Small intestine (tissue), 7 donors: ENCODE measurements around the gene LDLRAP1. TPM values are rescaled to one million over a fixed set of nuclear protein-coding genes. Genes with fewer than 3 reads are reported as not detected.

Experiments used
- DNase-seq, 2 donors: peaks; one replicate each; pipeline versions ENCODE4 v3.0.0 to v3.0.0-alpha.2; 2013
- FAIRE-seq: peaks from 2 replicates; lab custom pipeline; 2012; peaks lifted over from hg19 to GRCh38; lab: Jason Lieb, UNC
- H3K27ac ChIP-seq, 3 donors: one replicate each; pipeline ENCODE4 v1.5.1; 2013; ENCODE audit warnings: low read length in 2 of 3, mild to moderate bottlenecking in 2 of 3, control low read depth in 1 of 3, inconsistent platforms in 1 of 3, low read depth in 1 of 3, moderate library complexity in 1 of 3
- H3K27me3 ChIP-seq, 3 donors: one replicate each; pipeline ENCODE4 v1.6.1; 2013; ENCODE audit warnings: low read length in 3 of 3, inconsistent platforms in 1 of 3; ENCODE audit not compliant: control insufficient read depth in 3 of 3, insufficient read depth in 3 of 3
- H3K36me3 ChIP-seq, 3 donors: one replicate each; pipeline ENCODE4 v1.6.1; 2013; ENCODE audit warnings: low read length in 3 of 3, inconsistent platforms in 1 of 3, low read depth in 1 of 3, mild to moderate bottlenecking in 1 of 3, moderate library complexity in 1 of 3; ENCODE audit not compliant: control insufficient read depth in 3 of 3, insufficient read depth in 2 of 3
- H3K4me1 ChIP-seq, 3 donors: one replicate each; pipeline ENCODE4 v1.6.1; 2013; ENCODE audit warnings: low read length in 2 of 3, inconsistent platforms in 1 of 3, low read depth in 1 of 3, mild to moderate bottlenecking in 1 of 3, moderate library complexity in 1 of 3; ENCODE audit not compliant: control insufficient read depth in 3 of 3, insufficient read depth in 2 of 3
- H3K4me3 ChIP-seq, 3 donors: one replicate each; pipeline ENCODE4 v1.5.1; 2013; ENCODE audit warnings: low read length in 3 of 3, control low read depth in 1 of 3, inconsistent platforms in 1 of 3, low read depth in 1 of 3, mild to moderate bottlenecking in 1 of 3, moderate library complexity in 1 of 3
- H3K9me3 ChIP-seq, 2 donors: one replicate each; pipeline ENCODE4 v1.6.1; 2013; ENCODE audit warnings: low read depth in 1 of 2, low read length in 1 of 2; ENCODE audit not compliant: control insufficient read depth in 2 of 2, insufficient read depth in 1 of 2
- WGBS, 3 donors: extraction: QIAGEN DNeasy Blood & Tissue Kit; methylation state at CpG; one replicate each; pipeline ENCODE4 v1.1.7; 2013; 5-methylcytosine and 5-hydroxymethylcytosine counted together
- polyA plus RNA-seq, 4 donors: library from polyadenylated mRNA; stranded (reverse) in 3 of 4; unstranded in 1 of 4; fragments of 200-250 nt in 3 of 4; fragments of 120-200 nt in 1 of 4; gene quantifications; one replicate each; pipeline versions ENCODE4 v1.2.1 to v1.2.3, GENCODE V29; 2013
- donor health status: healthy with polysubstance abuse.
- donor health status: control.
- donor health status: control.
- donor health status: Bipolar disorder and iron deficiency.
- donor health status: healthy.

Gene LDLRAP1
- polyA plus RNA-seq, 4 donors: 9.5 to 23.3 (median 15.6) TPM

DNA sequence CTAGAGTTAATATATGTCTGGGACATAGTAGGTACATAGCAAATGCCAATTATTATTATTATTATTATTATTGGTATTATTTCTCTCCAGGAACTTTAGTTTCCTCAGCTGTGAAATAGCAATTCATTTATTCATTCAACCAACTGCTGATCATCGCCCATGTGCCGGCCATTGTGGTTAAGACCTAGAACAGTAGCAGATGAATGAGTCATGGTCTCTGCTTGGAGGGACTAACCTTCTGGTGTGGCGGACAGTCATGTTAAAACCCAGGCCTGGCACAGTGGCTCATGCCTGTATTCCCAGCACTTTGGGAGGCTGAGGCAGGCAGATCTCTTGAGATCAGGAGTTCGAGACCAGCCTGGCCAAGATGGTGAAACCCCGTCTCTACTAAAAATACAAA lies 23.8 kb upstream of the LDLRAP1 start:
- no peak overlapping the region for H3K27ac ChIP-seq
- 78 to 86% (median 78%) methylated on average over 5 of the region's 5 CpGs for WGBS, 3 donors
- H3K4me1 ChIP-seq: no peaks in the 10 kb centered on the region
- H3K36me3 ChIP-seq: no peaks in the 10 kb centered on the region
- FAIRE-seq: no peak
- H3K4me3 ChIP-seq: no peak overlapping the region
- H3K27me3 ChIP-seq: no peaks in the 10 kb centered on the region
- DNase-seq: no peak
- peaks cover 0 to under 1% of the 10 kb centered on the region in 2 donors for H3K9me3 ChIP-seq

DNA sequence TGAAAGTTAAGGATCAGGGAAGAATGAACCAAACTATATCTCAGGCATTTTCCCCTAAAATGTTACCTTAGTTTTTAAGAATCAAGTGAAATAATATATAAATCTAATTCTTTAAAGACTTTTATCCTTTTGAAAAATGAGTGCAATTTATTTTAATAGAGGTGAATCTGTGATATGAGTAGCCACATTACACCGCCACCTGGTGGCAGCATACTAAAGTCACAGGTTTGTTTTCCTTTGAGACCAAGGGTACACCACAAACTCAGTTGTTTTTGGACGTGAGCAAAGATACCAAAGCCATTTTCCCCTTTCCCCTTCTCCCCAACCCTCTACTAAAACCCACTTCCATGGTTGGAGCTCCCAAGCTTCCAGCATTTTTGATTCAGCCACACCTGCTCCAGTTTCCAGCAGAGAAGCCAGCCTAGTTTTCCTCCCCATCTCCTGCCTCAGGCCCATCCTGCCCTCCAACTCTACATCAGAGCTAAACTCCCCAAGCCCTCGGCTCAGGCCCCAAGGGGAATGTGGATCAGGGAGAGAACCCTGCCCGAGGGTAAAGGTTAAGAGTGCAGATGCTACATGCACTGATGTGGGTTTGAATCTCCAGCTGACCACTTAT lies 22.9 kb upstream of the LDLRAP1 start:
- no peak overlapping the region for H3K4me3 ChIP-seq
- FAIRE-seq: no peak
- whole genome bisulfite sequencing, 3 donors: 1 to 13% (median 8%) methylated on average over 4 of the region's 4 CpGs

DNA sequence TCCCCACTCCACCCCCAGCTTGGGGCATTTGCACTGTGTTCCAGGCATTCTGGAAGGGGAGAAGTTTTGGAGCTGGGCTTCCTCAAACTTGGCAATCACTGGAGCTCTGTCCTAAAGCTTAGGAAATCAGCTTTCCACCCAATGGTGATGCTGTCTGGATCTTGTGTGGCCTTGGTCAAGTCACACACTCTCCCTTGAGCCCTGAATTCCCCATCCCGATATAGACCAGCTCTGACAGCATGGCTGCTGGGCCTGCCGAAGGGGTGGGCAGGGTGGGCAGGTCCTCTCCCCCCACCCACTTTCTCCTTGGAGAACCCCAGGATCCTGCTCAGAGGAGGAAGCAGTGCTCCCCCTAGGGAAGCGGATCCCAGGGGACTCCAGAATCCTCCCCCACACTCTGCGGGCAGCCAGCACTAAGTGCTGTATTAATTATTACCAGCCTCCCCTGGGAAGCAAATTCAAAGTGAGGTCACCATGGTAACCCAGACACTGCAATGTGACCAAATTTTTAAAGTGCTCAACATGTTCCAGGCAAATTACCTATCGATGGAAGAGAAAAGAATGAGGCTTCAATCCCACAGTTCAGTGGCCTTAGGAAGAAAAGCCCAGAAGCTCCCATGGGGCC lies 21.3 kb upstream of the LDLRAP1 start:
- WGBS, 3 donors: 76 to 92% (median 85%) methylated on average over 5 of the region's 5 CpGs
- Histone ChIP-seq H3K4me3 (no peak overlapping the region), H3K36me3 (no peaks in the 10 kb centered on the region), H3K27ac (no peak overlapping the region), H3K27me3 (no peaks in the 10 kb centered on the region), H3K9me3 (peaks cover 0 to 11% of the 10 kb centered on the region in 2 donors), H3K4me1 (no peaks in the 10 kb centered on the region)
- FAIRE-seq (no peak), DNase-seq (no peak)

More for the DNA sequence above, 22.9 kb upstream of the LDLRAP1 start:
- Histone ChIP-seq H3K27ac (no peak overlapping the region), H3K27me3 (no peaks in the 10 kb centered on the region), H3K9me3 (peaks cover 0 to 10% of the 10 kb centered on the region in 2 donors), H3K4me1 (no peaks in the 10 kb centered on the region), H3K36me3 (no peaks in the 10 kb centered on the region)
- DNase-seq: peak; percentile 66 to 69

DNA sequence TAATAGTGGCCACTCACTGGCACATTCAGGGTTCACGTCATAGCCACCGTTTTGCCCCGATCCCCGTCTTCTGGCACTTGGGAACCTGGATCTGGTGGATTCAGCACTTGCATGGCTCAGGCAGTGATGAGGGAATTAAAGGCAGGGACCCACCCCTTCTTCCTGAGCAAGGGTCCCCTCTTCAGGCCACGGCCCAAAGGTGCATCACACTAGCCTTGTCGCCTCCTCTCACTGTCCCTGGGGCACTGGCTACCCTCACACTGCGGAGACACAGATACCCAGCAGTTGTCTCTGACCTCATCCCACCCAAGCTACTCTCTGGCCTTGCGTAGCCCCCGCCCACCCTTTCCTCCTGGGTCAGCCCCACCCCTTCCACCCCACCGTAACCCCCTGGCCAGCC lies 19.9 kb upstream of the LDLRAP1 start:
- FAIRE-seq: no peak
- Histone ChIP-seq H3K27me3 (no peaks in the 10 kb centered on the region), H3K4me1 (no peaks in the 10 kb centered on the region), H3K9me3 (peaks cover 0 to 11% of the 10 kb centered on the region in 2 donors), H3K4me3 (no peak overlapping the region), H3K27ac (no peak overlapping the region), H3K36me3 (no peaks in the 10 kb centered on the region)
- WGBS, 3 donors: 70 to 77% (median 71%) methylated on average over 10 of the region's 10 CpGs
- peak in 1 of 2 donors; percentile 29 for DNase-seq

DNA sequence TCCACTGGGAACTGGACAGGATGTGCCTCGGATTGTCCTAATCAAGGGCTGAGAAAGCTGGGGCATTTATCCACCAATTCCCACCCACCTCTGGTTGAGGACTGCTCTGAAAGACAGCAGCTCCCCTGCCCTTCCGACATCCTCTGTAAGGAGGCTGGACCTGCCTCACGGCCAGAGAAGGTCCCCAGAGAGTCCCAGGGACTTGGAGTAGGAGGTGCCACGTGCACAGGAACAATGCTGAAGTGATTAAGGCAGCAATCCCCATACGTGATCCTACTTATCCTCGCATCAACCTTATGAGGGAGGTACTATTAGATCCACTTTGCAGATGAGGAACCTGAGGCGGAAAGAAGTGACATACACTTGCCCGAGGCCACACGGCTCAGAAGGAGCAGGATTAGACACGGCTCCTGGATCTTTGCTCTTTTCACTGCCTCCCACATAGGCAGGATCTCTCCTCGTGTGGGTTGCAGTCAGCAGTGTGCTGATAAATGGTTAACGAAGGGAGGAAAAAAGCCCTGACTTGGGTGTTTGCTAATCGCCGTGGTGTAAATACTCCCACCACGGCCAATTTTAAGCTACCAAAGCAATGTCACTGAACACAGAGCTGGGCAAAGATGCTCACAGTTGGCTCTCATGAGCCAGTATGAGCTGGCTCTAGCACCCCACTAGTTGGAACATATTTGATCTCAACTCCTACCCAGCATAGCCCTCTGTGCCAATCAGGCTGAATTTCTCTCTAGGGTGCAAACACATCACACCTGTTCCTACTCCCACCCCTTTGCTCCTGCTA lies 18.6 kb upstream of the LDLRAP1 start:
- Histone ChIP-seq H3K4me1 (no peaks in the 10 kb centered on the region), H3K9me3 (peaks cover 0 to 11% of the 10 kb centered on the region in 2 donors), H3K27ac (no peak overlapping the region), H3K4me3 (no peak overlapping the region), H3K36me3 (no peaks in the 10 kb centered on the region), H3K27me3 (no peaks in the 10 kb centered on the region)
- FAIRE-seq (no peak), DNase-seq (no peak)
- WGBS, 3 donors: 73 to 74% (median 74%) methylated on average over 15 of the region's 15 CpGs

DNA sequence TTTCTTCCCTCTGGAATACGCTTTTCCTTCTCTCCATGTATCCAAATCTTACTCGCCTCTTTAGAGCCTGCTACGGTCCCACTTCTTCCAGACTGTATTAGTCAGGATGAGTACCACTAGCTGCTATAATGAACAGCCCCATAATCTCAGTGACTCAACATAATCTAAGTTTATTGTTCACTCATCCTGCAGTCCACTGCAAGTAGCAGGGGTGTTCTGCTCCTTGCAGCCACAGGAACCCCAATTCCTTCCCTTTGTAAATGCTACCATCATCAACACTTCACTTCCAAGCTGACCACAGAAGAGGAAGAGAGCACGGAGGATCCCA lies 18.1 kb upstream of the LDLRAP1 start:
- Histone ChIP-seq H3K4me1 (no peaks in the 10 kb centered on the region), H3K4me3 (no peak overlapping the region), H3K36me3 (no peaks in the 10 kb centered on the region), H3K9me3 (peaks cover 0 to 11% of the 10 kb centered on the region in 2 donors), H3K27me3 (no peaks in the 10 kb centered on the region), H3K27ac (no peak overlapping the region)
- no peak for FAIRE-seq
- WGBS, 3 donors: 89 to 95% (median 90%) methylated on average over 4 of the region's 4 CpGs
- no peak for DNase-seq

DNA sequence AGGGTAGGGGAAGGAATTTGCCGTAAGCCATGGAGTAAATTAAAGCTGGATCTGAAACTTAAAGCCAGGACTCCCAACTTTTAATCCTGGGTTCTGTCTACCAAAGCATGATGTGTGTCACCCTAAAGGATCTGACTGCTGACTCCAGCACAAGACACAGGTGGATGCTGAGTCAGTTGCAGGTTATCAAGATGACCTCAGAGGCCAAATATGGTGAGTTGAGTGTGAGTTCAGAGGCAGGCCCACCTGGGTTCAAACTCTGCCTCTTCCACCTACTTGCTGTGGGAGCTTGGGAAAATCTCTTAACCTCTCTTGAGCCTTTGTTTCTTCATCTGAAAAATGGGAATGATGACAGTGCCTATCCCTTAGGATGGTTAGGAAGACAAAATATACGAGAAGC lies 16.7 kb upstream of the LDLRAP1 start:
- H3K27me3 ChIP-seq: no peaks in the 10 kb centered on the region
- H3K27ac ChIP-seq: no peak overlapping the region
- DNase-seq (no peak), FAIRE-seq (no peak)
- H3K4me3 ChIP-seq: no peak overlapping the region
- no peaks in the 10 kb centered on the region for H3K36me3 ChIP-seq
- WGBS, 3 donors: 87 to 94% (median 92%) methylated on average over 2 of the region's 2 CpGs
- H3K9me3 ChIP-seq: peaks cover 0 to 11% of the 10 kb centered on the region in 2 donors
- no peaks in the 10 kb centered on the region for H3K4me1 ChIP-seq

DNA sequence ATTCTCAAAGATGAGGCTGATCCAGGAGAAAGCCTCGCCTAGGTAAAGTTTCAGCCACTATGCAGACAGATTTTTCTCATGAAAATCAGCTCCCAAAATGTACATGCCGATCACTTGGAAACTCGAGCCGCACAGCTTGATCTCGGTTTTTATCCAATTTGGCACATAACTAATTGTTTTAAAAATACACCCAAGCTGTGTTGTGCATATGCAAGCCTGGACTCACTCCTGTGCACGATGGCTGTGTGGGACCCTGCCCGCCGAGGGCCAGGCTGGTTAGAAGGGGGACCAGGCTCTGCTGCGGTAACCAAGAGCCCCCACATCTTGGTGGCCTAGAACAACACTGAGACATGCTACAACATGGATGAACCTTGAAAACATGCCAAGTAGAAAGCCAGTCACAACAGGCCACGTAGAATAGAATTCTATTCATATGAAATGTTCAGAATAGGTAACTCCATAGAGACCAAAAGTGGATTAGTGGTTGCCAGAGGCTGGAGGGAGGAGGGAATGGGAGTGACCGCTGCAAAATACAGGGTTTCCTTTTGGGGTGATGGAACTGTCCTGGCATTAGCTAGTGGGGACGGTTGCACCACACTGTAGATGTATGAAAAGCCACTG lies 16.1 kb upstream of the LDLRAP1 start:
- Histone ChIP-seq H3K9me3 (peaks cover 0 to 11% of the 10 kb centered on the region in 2 donors), H3K4me3 (no peak overlapping the region), H3K27ac (no peak overlapping the region), H3K36me3 (no peaks in the 10 kb centered on the region), H3K27me3 (no peaks in the 10 kb centered on the region), H3K4me1 (no peaks in the 10 kb centered on the region)
- DNase-seq (no peak), FAIRE-seq (no peak)
- WGBS, 3 donors: 80 to 85% (median 80%) methylated on average over 12 of the region's 12 CpGs
